ENCODE results near the gene TTLL4. TPM values are rescaled to one million over a fixed set of nuclear protein-coding genes. Genes with fewer than 3 reads are reported as not detected.

Gene TTLL4
- polyA plus RNA-seq, 1 of the 3 experiments (the other 2 are of a cell fraction) = 15.6 TPM

DNA sequence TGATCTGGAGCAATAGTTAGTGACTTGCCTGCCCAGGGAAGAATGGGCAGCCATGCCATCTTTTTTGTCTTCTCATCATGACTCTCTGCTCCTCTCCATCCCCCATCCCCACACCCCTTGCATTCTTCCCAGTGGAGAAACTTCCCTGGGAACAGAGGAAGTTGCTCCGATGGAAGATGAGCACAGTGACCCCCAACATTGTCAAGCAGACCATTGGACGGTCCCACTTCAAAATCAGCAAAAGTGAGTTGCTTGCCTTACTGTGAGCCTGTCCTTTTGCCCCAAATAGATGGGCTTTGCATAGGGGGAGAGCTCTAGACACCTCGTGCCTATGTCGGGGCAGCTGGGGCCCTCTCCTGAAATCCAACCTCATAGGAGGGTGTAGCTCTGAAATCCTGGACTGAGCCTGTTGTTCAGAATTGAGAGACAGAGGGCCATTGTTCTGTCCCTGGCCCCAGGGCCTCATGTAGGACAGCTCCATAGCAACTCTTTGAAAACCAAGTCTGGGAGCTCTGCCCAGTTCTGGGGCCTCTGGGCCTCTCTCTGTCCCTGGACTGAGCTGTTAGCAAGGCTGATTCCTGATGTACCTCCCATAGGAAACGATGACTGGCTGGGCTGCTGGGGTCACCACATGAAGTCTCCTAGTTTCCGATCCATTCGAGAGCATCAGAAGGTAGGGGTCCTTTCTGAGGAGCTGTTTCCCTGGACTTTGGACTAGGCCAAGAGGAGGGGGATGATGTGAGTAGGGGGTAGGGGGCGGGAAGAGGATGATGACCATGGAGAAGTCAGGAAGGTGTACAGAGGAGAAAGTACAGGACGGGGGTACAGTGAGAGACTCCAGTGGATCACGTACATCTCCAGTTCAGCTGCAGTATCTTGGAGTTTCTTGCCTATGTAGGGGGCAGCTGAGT is 35.2 kb downstream of the TTLL4 start:
- Histone ChIP-seq H3K9me2 (no peaks in the 10 kb centered on the region), H3K4me2 (no peak overlapping the region), H3K4me1 (ENCODE audit: control insufficient read depth in 1 of 2, insufficient read depth in 2 of 2, low read depth in 1 of 2, low read length in 1 of 2) (no peaks in the 10 kb centered on the region), H3K4me3 (ENCODE audit: low read depth in 2 of 2, low read length in 1 of 2) (no peak overlapping the region), H3K79me2 (ENCODE audit: insufficient read depth) (no peaks in the 10 kb centered on the region), H3K27me3 (ENCODE audit: insufficient read depth) (no peaks in the 10 kb centered on the region), H3K36me3 (replicated peaks in 1 of 2; ENCODE audit: control insufficient read depth in 1 of 2, insufficient read depth in 2 of 2, low read length in 1 of 2) (peaks cover 46 to 75% of the 10 kb centered on the region in 2 experiments), H3F3A (replicated peaks; ENCODE audit: insufficient read depth) (no peaks in the 10 kb centered on the region), H3K9ac (no peak overlapping the region), H4K20me1 (ENCODE audit: insufficient read depth) (no peaks in the 10 kb centered on the region), H2AFZ (ENCODE audit: low read depth) (no peak overlapping the region), H3K9me3 (no peaks in the 10 kb centered on the region), H3K27ac (ENCODE audit: low read depth in 2 of 2, low read length in 1 of 2) (no peak overlapping the region)
- TF ChIP-seq TCF12 (IDR thresholded peaks at IDR 0.05) = no peak
- TF ChIP-seq CHD2 (IDR thresholded peaks at IDR 0.05; ENCODE audit: low read length, partially characterized antibody) = no peak
- POLR2A ChIA-PET = no interaction called here
- DNase-seq = no peak
- CTCF ChIA-PET = interaction anchor here (0.8 to 2.3 kb wide), 7 partner anchors 14 to 106 kb away, joined by 3 to 5 read pairs (median 4); no protein-coding TSS in a partner anchor
- 91% methylated on average over 10 of the region's 10 CpGs for WGBS (ENCODE audit: low lambda C conversion rate)

DNA sequence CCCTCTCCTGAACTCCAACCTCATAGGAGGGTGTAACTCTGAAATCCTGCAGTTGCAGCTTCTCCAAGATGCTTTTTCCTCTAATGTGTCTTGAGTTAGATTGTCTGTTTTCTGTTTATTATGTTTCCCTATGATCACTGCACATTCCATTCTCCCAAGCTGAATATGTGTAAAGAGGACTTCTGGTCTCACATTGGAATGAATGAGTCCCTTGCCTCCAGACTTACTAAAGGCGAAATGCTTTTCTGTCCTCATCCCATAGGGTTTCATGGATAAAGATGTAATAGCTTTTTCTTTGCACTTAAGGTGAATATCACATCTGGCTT is 35.8 kb downstream of the TTLL4 start:
- no peak overlapping the region for H2AFZ ChIP-seq (ENCODE audit: low read depth)
- no peaks in the 10 kb centered on the region for H3K9me2 ChIP-seq
- TF ChIP-seq NRF1 (IDR thresholded peaks at IDR 0.05; ENCODE audit: low read depth, low read length) (no peak), FOSL2 (IDR thresholded peaks at IDR 0.05; ENCODE audit: borderline replicate concordance, low read depth) (no peak)
- no peaks in the 10 kb centered on the region for H3K27me3 ChIP-seq (ENCODE audit: insufficient read depth)
- H4K20me1 ChIP-seq (ENCODE audit: insufficient read depth) = no peaks in the 10 kb centered on the region
- DNase-seq = no peak
- H3K4me3 ChIP-seq (ENCODE audit: low read depth in 2 of 2, low read length in 1 of 2) = no peak overlapping the region
- no peaks in the 10 kb centered on the region for H3K4me1 ChIP-seq (ENCODE audit: control insufficient read depth in 1 of 2, insufficient read depth in 2 of 2, low read depth in 1 of 2, low read length in 1 of 2)
- ChIA-PET CTCF (interaction anchor here (0.7 to 2.3 kb wide), 7 partner anchors 13 to 106 kb away, joined by 3 to 5 read pairs (median 4); no protein-coding TSS in a partner anchor), POLR2A (no interaction called here)
- no peak overlapping the region for H3K4me2 ChIP-seq
- no peaks in the 10 kb centered on the region for H3K79me2 ChIP-seq (ENCODE audit: insufficient read depth)
- H3K27ac ChIP-seq (ENCODE audit: low read depth in 2 of 2, low read length in 1 of 2) = no peak overlapping the region
- H3K9ac ChIP-seq = no peak overlapping the region
- WGBS (ENCODE audit: low lambda C conversion rate) = 85% methylated on average over 1 of the region's 1 CpG
- peaks cover 49 to 78% of the 10 kb centered on the region in 2 experiments for H3K36me3 ChIP-seq (replicated peaks in 1 of 2; ENCODE audit: control insufficient read depth in 1 of 2, insufficient read depth in 2 of 2, low read length in 1 of 2)
- no peaks in the 10 kb centered on the region for H3F3A ChIP-seq (replicated peaks; ENCODE audit: insufficient read depth)
- no peaks in the 10 kb centered on the region for H3K9me3 ChIP-seq

DNA sequence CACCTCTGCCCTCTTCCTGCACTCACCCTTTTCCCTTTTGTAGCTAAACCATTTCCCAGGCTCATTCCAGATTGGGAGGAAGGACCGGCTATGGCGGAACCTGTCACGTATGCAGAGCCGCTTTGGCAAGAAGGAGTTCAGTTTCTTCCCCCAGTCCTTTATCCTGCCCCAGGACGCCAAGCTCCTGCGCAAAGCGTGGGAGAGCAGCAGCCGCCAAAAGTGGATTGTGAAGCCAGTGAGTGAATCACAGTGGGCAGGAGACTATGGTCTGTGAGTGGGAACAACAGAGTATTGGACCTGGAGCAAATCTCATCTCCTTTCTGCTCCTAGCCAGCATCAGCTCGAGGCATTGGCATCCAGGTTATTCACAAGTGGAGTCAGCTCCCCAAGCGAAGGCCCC is 36.3 kb downstream of the TTLL4 start:
- H2AFZ ChIP-seq (ENCODE audit: low read depth) = no peak overlapping the region
- no peaks in the 10 kb centered on the region for H3K9me3 ChIP-seq
- no peaks in the 10 kb centered on the region for H3F3A ChIP-seq (replicated peaks; ENCODE audit: insufficient read depth)
- ChIA-PET POLR2A (no interaction called here), CTCF (interaction anchor here (0.7 to 1.5 kb wide), 5 partner anchors 25 to 105 kb away, joined by 3 to 4 read pairs (median 3); no protein-coding TSS in a partner anchor)
- no peak overlapping the region for H3K4me2 ChIP-seq
- peaks cover 49 to 79% of the 10 kb centered on the region in 2 experiments for H3K36me3 ChIP-seq (replicated peaks in 1 of 2; ENCODE audit: control insufficient read depth in 1 of 2, insufficient read depth in 2 of 2, low read length in 1 of 2)
- no peaks in the 10 kb centered on the region for H3K79me2 ChIP-seq (ENCODE audit: insufficient read depth)
- no peaks in the 10 kb centered on the region for H3K4me1 ChIP-seq (ENCODE audit: control insufficient read depth in 1 of 2, insufficient read depth in 2 of 2, low read depth in 1 of 2, low read length in 1 of 2)
- no peak for TF ChIP-seq GABPA (IDR thresholded peaks at IDR 0.05; ENCODE audit: low read depth)
- 98% methylated on average over 9 of the region's 10 CpGs for WGBS (ENCODE audit: low lambda C conversion rate)
- H3K27ac ChIP-seq (ENCODE audit: low read depth in 2 of 2, low read length in 1 of 2) = no peak overlapping the region
- no peak for DNase-seq
- H3K4me3 ChIP-seq (ENCODE audit: low read depth in 2 of 2, low read length in 1 of 2) = no peak overlapping the region
- H3K9ac ChIP-seq = no peak overlapping the region
- no peaks in the 10 kb centered on the region for H3K27me3 ChIP-seq (ENCODE audit: insufficient read depth)
- no peaks in the 10 kb centered on the region for H4K20me1 ChIP-seq (ENCODE audit: insufficient read depth)
- no peaks in the 10 kb centered on the region for H3K9me2 ChIP-seq

Data from SK-N-SH (cell line).